Measurements from ENCODE around the gene FAM219B. TPM values are rescaled to one million over a fixed set of nuclear protein-coding genes. Genes with fewer than 3 reads are reported as not detected.
A peak's percentile ranks its signal among the peaks of the same experiment; 100 is the strongest.

FAM219B gene
- total RNA-seq, 1 donor from 2014 or later: 68.0 TPM

- H3K4me1 Mint-ChIP-seq: peaks cover 44% of the 10 kb centered on the region
- no peaks in the 10 kb centered on the region for H3K9me3 Mint-ChIP-seq
- peak overlapping the region; percentile 54 for H3K27ac Mint-ChIP-seq
- H3K4me3 Mint-ChIP-seq: no peak overlapping the region
- DNase-seq: no peak
- H3K36me3 Mint-ChIP-seq (ENCODE audit: low read depth): peaks cover 33% of the 10 kb centered on the region
- intact Hi-C loops (cut with micrococcal nuclease): no loop called here
- H3K27me3 Mint-ChIP-seq: no peaks in the 10 kb centered on the region
Measured at GRCh38 chr15:74863239-74864056, 43.2 kb downstream of the FAM219B start.

GRCh38 chr15:74858369-74858740, 48.3 kb downstream of the FAM219B start:
- Mint-ChIP-seq H3K36me3 (ENCODE audit: low read depth) (peaks cover 15% of the 10 kb centered on the region), H3K4me3 (peak overlapping the region; percentile 15), H3K9me3 (no peaks in the 10 kb centered on the region), H3K27me3 (no peaks in the 10 kb centered on the region), H3K27ac (peak overlapping the region; percentile 45), H3K4me1 (peaks cover 22% of the 10 kb centered on the region)
- DNase-seq: no peak
- intact Hi-C loops (cut with micrococcal nuclease): no loop called here

GRCh38 chr15:74857671-74858368, 48.8 kb downstream of the FAM219B start:
- Mint-ChIP-seq H3K27ac (peak overlapping the region; percentile 72), H3K9me3 (no peaks in the 10 kb centered on the region), H3K4me1 (peaks cover 22% of the 10 kb centered on the region), H3K4me3 (peak overlapping the region; percentile 15), H3K27me3 (no peaks in the 10 kb centered on the region), H3K36me3 (ENCODE audit: low read depth) (peaks cover 17% of the 10 kb centered on the region)
- DNase-seq: no peak
- intact Hi-C loops (cut with micrococcal nuclease): no loop called here

DNA sequence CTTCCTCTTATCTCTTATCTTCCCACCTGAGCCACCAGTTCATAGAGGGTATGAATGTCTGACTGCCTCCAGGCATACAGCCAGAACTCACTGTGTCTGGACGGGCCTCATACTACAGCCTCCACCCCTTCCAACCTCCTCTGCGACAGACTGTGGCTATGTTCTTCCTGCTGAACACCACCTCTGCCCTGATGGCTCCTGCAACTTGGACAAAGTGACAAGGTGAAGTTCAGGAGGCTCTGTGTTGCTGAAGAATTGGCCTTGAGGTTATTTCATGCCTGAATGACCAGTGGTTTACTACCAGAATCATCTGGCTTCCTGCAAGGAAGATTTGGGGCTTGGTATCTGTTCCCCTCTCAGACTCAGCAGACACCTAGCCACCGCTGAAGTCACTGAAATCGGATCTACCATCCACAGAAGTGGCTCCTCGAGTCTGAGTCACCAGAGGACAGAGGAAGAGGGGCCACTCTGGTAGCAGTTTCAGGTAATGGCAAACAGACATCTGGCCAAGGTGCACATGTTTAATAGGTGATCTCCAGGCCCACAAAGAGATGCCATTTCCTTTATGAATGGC, 49.5 kb downstream of the FAM219B start:
- no peaks in the 10 kb centered on the region for H3K27me3 Mint-ChIP-seq
- H3K36me3 Mint-ChIP-seq (ENCODE audit: low read depth): peaks cover 18% of the 10 kb centered on the region
- peak overlapping the region; percentile 44 for H3K27ac Mint-ChIP-seq
- peaks cover 22% of the 10 kb centered on the region for H3K4me1 Mint-ChIP-seq
- no peaks in the 10 kb centered on the region for H3K9me3 Mint-ChIP-seq
- intact Hi-C loops (cut with micrococcal nuclease): no loop called here
- no peak overlapping the region for H3K4me3 Mint-ChIP-seq
- DNase-seq: no peak

DNA sequence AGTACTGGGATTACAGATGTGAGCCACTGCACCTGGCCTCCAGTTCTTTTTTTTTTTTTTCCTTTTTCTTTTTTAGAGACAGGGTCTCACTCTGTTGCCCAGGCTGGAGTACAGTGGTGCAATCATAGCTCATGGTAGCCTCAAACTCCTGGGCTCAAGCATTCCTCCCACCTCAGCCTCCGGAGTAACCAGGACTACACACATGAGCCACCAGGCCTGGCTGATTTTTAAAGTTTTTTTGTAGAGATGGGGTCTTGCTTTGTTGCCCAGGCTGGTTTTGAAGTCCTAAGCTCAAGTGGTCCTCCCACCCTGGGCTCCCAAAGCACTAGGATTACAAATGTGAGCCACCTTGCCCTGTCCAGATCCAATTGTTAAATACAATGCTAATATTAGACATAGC, 50.1 kb downstream of the FAM219B start:
- Mint-ChIP-seq H3K27me3 (no peaks in the 10 kb centered on the region), H3K4me1 (peaks cover 22% of the 10 kb centered on the region), H3K9me3 (no peaks in the 10 kb centered on the region), H3K4me3 (no peak overlapping the region), H3K27ac (no peak overlapping the region), H3K36me3 (ENCODE audit: low read depth) (peaks cover 23% of the 10 kb centered on the region)
- intact Hi-C loops (cut with micrococcal nuclease): no loop called here
- DNase-seq: no peak

GRCh38 chr15:74855857-74856256, 50.8 kb downstream of the FAM219B start:
- Mint-ChIP-seq H3K4me3 (no peak overlapping the region), H3K27ac (peak overlapping the region; percentile 72), H3K36me3 (ENCODE audit: low read depth) (peaks cover 27% of the 10 kb centered on the region), H3K4me1 (peaks cover 22% of the 10 kb centered on the region), H3K9me3 (no peaks in the 10 kb centered on the region), H3K27me3 (no peaks in the 10 kb centered on the region)
- intact Hi-C loops (cut with micrococcal nuclease): no loop called here
- DNase-seq: no peak

DNA sequence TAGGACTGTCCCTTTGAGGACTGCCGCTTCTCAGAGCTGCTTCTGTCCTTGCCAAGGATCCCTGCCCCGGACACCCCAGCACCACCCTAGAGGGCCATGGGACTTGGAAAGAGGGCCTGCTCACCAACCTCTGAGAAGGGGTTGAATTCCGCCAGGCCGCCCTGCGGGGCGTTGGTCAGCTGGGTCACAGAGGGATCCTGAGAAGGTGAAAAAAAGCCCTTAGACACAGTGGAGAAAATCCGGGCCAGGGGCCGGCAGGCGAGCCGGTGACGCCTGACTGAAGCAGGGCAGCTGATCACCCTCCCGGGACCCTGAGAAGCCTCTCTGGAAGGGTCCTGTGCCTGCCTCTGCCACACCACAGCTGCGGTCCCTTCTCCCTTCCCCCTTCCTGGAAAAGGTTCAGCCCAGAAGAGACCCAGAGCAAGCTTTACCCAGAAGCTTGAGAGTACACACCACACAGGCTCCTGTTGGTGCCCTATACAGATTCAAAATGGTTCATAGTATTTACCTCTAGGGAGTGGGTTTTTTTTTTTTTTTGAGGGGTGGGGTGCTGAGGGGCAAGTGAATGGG, 52.1 kb downstream of the FAM219B start:
- H3K9me3 Mint-ChIP-seq: no peaks in the 10 kb centered on the region
- peak overlapping the region; percentile 8 for H3K27ac Mint-ChIP-seq
- peaks cover 20% of the 10 kb centered on the region for H3K4me1 Mint-ChIP-seq
- DNase-seq: no peak
- intact Hi-C loops (cut with micrococcal nuclease): no loop called here
- no peak overlapping the region for H3K4me3 Mint-ChIP-seq
- H3K36me3 Mint-ChIP-seq (ENCODE audit: low read depth): peaks cover 35% of the 10 kb centered on the region
- no peaks in the 10 kb centered on the region for H3K27me3 Mint-ChIP-seq

- DNase-seq: no peak
- Mint-ChIP-seq H3K9me3 (no peaks in the 10 kb centered on the region), H3K4me3 (no peak overlapping the region), H3K4me1 (peaks cover 7% of the 10 kb centered on the region), H3K27me3 (no peaks in the 10 kb centered on the region), H3K36me3 (ENCODE audit: low read depth) (peaks cover 45% of the 10 kb centered on the region), H3K27ac (no peak overlapping the region)
- intact Hi-C loops (cut with micrococcal nuclease): no loop called here
Measured at GRCh38 chr15:74851960-74852359, 54.7 kb downstream of the FAM219B start.

GRCh38 chr15:74850393-74850792, 56.3 kb downstream of the FAM219B start:
- H3K9me3 Mint-ChIP-seq: no peaks in the 10 kb centered on the region
- DNase-seq: no peak
- intact Hi-C loops (cut with micrococcal nuclease): no loop called here

More at GRCh38 chr15:74850393-74850792, 56.3 kb downstream of the FAM219B start:
- H3K36me3 Mint-ChIP-seq (ENCODE audit: low read depth): peaks cover 43% of the 10 kb centered on the region
- H3K4me3 Mint-ChIP-seq: no peak overlapping the region
- peaks cover 11% of the 10 kb centered on the region for H3K4me1 Mint-ChIP-seq
- no peak overlapping the region for H3K27ac Mint-ChIP-seq
- H3K27me3 Mint-ChIP-seq: no peaks in the 10 kb centered on the region

Other genes starting within 250 kb of the FAM219B start
- 45.7 and 50.2 TPM in 2 replicates for gene EDC3, start 210.8 kb downstream of the FAM219B start, total RNA-seq
- 0.31 and 0.42 TPM in 2 replicates for gene CYP1A1, start 181.3 kb downstream of the FAM219B start, total RNA-seq
- gene CYP1A2, start 158.0 kb downstream of the FAM219B start, total RNA-seq: not detected in 2 replicates
- 332 and 340 TPM in 2 replicates for gene CSK, start 124.8 kb downstream of the FAM219B start, total RNA-seq
- gene LMAN1L, start 94.0 kb downstream of the FAM219B start, total RNA-seq: 0.33 and 0.36 TPM in 2 replicates
- 0.09 TPM in 2 replicates for gene CPLX3, start 80.2 kb downstream of the FAM219B start, total RNA-seq
- gene ULK3, start 63.7 kb downstream of the FAM219B start, total RNA-seq: 52.6 and 57.3 TPM in 2 replicates
- gene SCAMP2, start 33.5 kb downstream of the FAM219B start, total RNA-seq: 89.4 and 94.8 TPM in 2 replicates
- gene MPI, start 16.8 kb downstream of the FAM219B start, total RNA-seq: 63.9 and 64.4 TPM in 2 replicates
- 314 and 317 TPM in 2 replicates for gene COX5A, start 31.2 kb upstream of the FAM219B start, total RNA-seq
- gene RPP25, start 49.9 kb upstream of the FAM219B start, total RNA-seq: 13.1 and 13.9 TPM in 2 replicates
- gene SCAMP5, start 88.7 kb upstream of the FAM219B start, total RNA-seq: 0.92 and 1.3 TPM in 2 replicates
- 21.4 and 24.5 TPM in 2 replicates for gene PPCDC, start 116.7 kb upstream of the FAM219B start, total RNA-seq

Measured in activated CD4-positive, alpha-beta T cell treated with anti-CD3 and anti-CD28 coated beads, Interleukin-2, amount 10 ng/mL, durations not matched to agents 24 days and 14 days (primary cell).